HepG2 (cell line): ENCODE measurements around the gene PCNA. TPM values are rescaled to one million over a fixed set of nuclear protein-coding genes. Genes with fewer than 3 reads are reported as not detected.

Experiments
- ATF6 ChIP-seq: sonication (generic); formaldehyde crosslinking; conservative IDR thresholded peaks from 2 replicates; pipeline ENCODE4 v1.4.0; 2020; ENCODE audit warnings: missing genetic modification reagents
- CREB3 ChIP-seq: sonication (generic); formaldehyde crosslinking; IDR thresholded peaks from 2 replicates; pipeline ENCODE4 v1.5.0; 2020; ENCODE audit warnings: missing genetic modification reagents
- FOXP4 ChIP-seq: sonication (generic); formaldehyde crosslinking; IDR thresholded peaks from 2 replicates; pipeline ENCODE4 v1.4.0; 2020; ENCODE audit warnings: missing genetic modification reagents
- HIVEP1 ChIP-seq: sonication (generic); formaldehyde crosslinking; IDR thresholded peaks from 2 replicates; pipeline ENCODE4 v1.4.0; 2020; ENCODE audit warnings: mild to moderate bottlenecking, missing genetic modification reagents
- IKZF4 ChIP-seq: sonication (generic); formaldehyde crosslinking; IDR thresholded peaks from 2 replicates; pipeline ENCODE4 v1.5.1; 2020; ENCODE audit warnings: borderline replicate concordance, mild to moderate bottlenecking, low read depth, missing genetic modification reagents; ENCODE audit errors: not compliant biosample characterization
- MAFK ChIP-seq, 2 experiments: IDR thresholded peaks in 1 of 2; conservative IDR thresholded peaks in 1 of 2; 2 replicates each; pipeline ENCODE4 v1.6.1; 2011; ENCODE audit warnings: improper control_type of control experiment in 2 of 2, low read length in 2 of 2
- MIER3 ChIP-seq: IDR thresholded peaks from 2 replicates; pipeline ENCODE4 v1.6.1; 2016; ENCODE audit warnings: missing compliant biosample characterization, borderline replicate concordance
- PAF1 ChIP-seq: IDR thresholded peaks from 2 replicates; pipeline ENCODE4 v1.6.1; 2016; ENCODE audit warnings: missing genetic modification reagents, missing compliant biosample characterization
- PHF5A ChIP-seq: IDR thresholded peaks from one replicate; pipeline ENCODE4 v1.6.1; 2018; ENCODE audit warnings: low read depth, missing genetic modification reagents; ENCODE audit not compliant: unreplicated experiment
- RAD51 ChIP-seq: fragments of 450-650 bp; IDR thresholded peaks from 2 replicates; pipeline ENCODE4 v1.6.1; 2016; ENCODE audit warnings: borderline replicate concordance
- SRSF4 ChIP-seq: fragments of 200-400 bp; formaldehyde crosslinking; IDR thresholded peaks from one replicate; pipeline ENCODE4 v1.6.1; 2018; ENCODE audit warnings: mild to moderate bottlenecking, low read depth, low read length, moderate library complexity; ENCODE audit not compliant: poor library complexity, severe bottlenecking
- YEATS2 ChIP-seq: sonication (generic); formaldehyde crosslinking; IDR thresholded peaks from 2 replicates; pipeline ENCODE4 v1.4.0; 2020; ENCODE audit warnings: missing genetic modification reagents, borderline replicate concordance
- ZFP1 ChIP-seq: IDR thresholded peaks from 2 replicates; pipeline ENCODE4 v1.6.1; 2016
- ZNF121 ChIP-seq: sonication (generic); formaldehyde crosslinking; IDR thresholded peaks from 2 replicates; pipeline ENCODE4 v1.5.0; 2020; ENCODE audit warnings: mild to moderate bottlenecking, missing genetic modification reagents
- ZNF20 ChIP-seq: sonication (generic); formaldehyde crosslinking; IDR thresholded peaks from 2 replicates; pipeline ENCODE4 v1.4.0; 2020; ENCODE audit warnings: mild to moderate bottlenecking, moderate library complexity, missing genetic modification reagents
- ZNF280D ChIP-seq: sonication (generic); formaldehyde crosslinking; IDR thresholded peaks from 2 replicates; pipeline ENCODE4 v1.5.1; 2020; ENCODE audit warnings: mild to moderate bottlenecking, missing genetic modification reagents
- ZNF296 ChIP-seq: sonication (generic); formaldehyde crosslinking; conservative IDR thresholded peaks from 2 replicates; pipeline ENCODE4 v1.5.0; 2020; ENCODE audit warnings: mild to moderate bottlenecking, missing genetic modification reagents
- ZNF350 ChIP-seq: sonication (generic); formaldehyde crosslinking; IDR thresholded peaks from 2 replicates; pipeline ENCODE4 v1.4.0; 2020; ENCODE audit warnings: mild to moderate bottlenecking, low read depth, missing genetic modification reagents, borderline replicate concordance
- ZNF790 ChIP-seq: sonication (generic); formaldehyde crosslinking; IDR thresholded peaks from 2 replicates; pipeline ENCODE4 v1.8.0; 2022; ENCODE audit warnings: missing genetic modification reagents, mild to moderate bottlenecking, borderline replicate concordance
- ZNF841 ChIP-seq: sonication (generic); formaldehyde crosslinking; IDR thresholded peaks from 2 replicates; pipeline ENCODE4 v1.8.1; 2023; ENCODE audit warnings: missing genetic modification reagents, borderline replicate concordance
- polyA plus RNA-seq, 8 experiments: library from polyadenylated mRNA; depleted of rRNA in 3 of 8; stranded (reverse) in 7 of 8; unstranded in 1 of 8; fragments of >200 nt; fragmentation: Illumina TruSeq in 4 of 8; extraction: Trizol in 4 of 8; gene quantifications; 2 replicates each; pipeline versions ENCODE4 v1.2.1 to v1.2.3, GENCODE V29; 2011 to 2016; ENCODE audit warnings: low read depth in 4 of 8, missing spikeins in 1 of 8, mixed read lengths in 1 of 8; ENCODE audit not compliant: insufficient read depth in 1 of 8
- total RNA-seq, 5 experiments: library from RNA; depleted of rRNA; stranded (reverse); fragments of >200 nt; fragmentation: Illumina TruSeq; extraction: Trizol; gene quantifications; 2 replicates each; pipeline ENCODE4 v1.2.3, GENCODE V29; 2016; ENCODE audit warnings: low read depth in 1 of 5
- TF ChIP-seq, protein P1 (sequence below): sonication (generic); formaldehyde crosslinking; IDR thresholded peaks from 2 replicates; pipeline ENCODE4 v1.4.0; 2020; ENCODE audit warnings: missing genetic modification reagents

The PCNA gene
- total and polyA plus RNA-seq, 2 of the 13 experiments (the other 11 are each of a cell fraction or from before 2014, with no cell fraction given): 229 to 655 TPM

DNA sequence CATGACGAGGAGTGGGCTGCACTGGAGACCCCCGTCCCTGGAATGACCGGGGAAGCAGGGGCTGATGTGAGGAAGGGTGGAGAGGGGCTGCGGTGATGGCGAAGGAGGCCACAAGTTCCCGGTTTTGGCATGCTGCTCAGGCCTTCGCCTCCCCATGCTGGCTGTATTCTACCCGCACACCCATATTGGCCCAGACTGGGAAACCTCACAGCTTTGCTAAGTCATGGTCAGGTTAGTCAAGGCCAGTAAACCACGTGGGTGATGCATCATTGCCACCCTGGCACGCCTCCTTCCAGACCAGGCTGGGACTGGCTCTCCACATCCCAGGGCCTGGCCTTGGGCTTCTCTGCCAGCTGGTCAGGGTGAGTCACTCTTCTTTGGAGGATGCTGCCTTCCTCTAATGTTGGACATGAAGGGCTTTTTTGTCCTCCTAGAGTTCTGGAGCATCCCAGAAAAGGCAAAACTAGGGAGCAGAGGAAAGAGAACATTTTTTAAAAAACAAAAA lies 53.8 kb downstream of the PCNA start (continued):
- TF ChIP-seq ZNF790 (no peak), RAD51 (no peak), PAF1 (CRISPR knock-in tag) (no peak), ATF6 (CRISPR knock-in tag) (no peak), PHF5A (no peak), ZFP1 (no peak), SRSF4 (no peak), ZNF296 (CRISPR knock-in tag) (no peak), ZNF350 (no peak), MIER3 (peak; percentile 42; the same call in 1 of the 2 replicates), ZNF280D (CRISPR knock-in tag) (no peak), HIVEP1 (CRISPR knock-in tag) (peak; percentile 42; the same call in 1 of the 2 replicates), ZNF841 (CRISPR knock-in tag) (no peak), IKZF4 (CRISPR knock-in tag) (no peak), ZNF20 (CRISPR knock-in tag) (no peak), CREB3 (no peak), ZNF121 (CRISPR knock-in tag) (no peak), YEATS2 (peak; percentile 61; the same call in 1 of the 2 replicates), FOXP4 (CRISPR knock-in tag) (no peak), MAFK (conservative IDR thresholded peaks at IDR 0.05 in 1 of 2, IDR thresholded peaks at IDR 0.05 in 1 of 2; ENCODE audit: low read length in 2 of 2) (peak; percentile 18 to 48; a peak in 2 of 4 replicates)
- TF ChIP-seq, protein P1, sequence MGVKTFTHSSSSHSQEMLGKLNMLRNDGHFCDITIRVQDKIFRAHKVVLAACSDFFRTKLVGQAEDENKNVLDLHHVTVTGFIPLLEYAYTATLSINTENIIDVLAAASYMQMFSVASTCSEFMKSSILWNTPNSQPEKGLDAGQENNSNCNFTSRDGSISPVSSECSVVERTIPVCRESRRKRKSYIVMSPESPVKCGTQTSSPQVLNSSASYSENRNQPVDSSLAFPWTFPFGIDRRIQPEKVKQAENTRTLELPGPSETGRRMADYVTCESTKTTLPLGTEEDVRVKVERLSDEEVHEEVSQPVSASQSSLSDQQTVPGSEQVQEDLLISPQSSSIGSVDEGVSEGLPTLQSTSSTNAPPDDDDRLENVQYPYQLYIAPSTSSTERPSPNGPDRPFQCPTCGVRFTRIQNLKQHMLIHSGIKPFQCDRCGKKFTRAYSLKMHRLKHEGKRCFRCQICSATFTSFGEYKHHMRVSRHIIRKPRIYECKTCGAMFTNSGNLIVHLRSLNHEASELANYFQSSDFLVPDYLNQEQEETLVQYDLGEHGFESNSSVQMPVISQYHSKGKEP: no peak
